BLaER1 (cell line): ENCODE data around the gene CTNNA1.
"Not testable (repeated sequence)": the region's sequence is repeated elsewhere in the genome, so short reads cannot be mapped to it uniquely, and the experiment has no call there.

Experiments
- H3K27ac ChIP-seq: shearing (Covaris generic); formaldehyde crosslinking; 2 replicates; pipeline ENCODE4 v1.8.1; 2022
- H3K27me3 ChIP-seq: shearing (Covaris generic); formaldehyde crosslinking; 2 replicates; pipeline ENCODE4 v1.8.1; 2022
- H3K36me3 ChIP-seq: shearing (Covaris generic); formaldehyde crosslinking; 2 replicates; pipeline ENCODE4 v1.8.1; 2022
- H3K4me1 ChIP-seq: shearing (Covaris generic); formaldehyde crosslinking; 2 replicates; pipeline ENCODE4 v1.8.1; 2022
- H3K4me2 ChIP-seq: shearing (Covaris generic); formaldehyde crosslinking; 2 replicates; pipeline ENCODE4 v1.8.1; 2022
- H3K4me3 ChIP-seq: shearing (Covaris generic); formaldehyde crosslinking; 2 replicates; pipeline ENCODE4 v1.8.1; 2022
- H3K9ac ChIP-seq: shearing (Covaris generic); formaldehyde crosslinking; 2 replicates; pipeline ENCODE4 v1.8.1; 2022
- H3K9me3 ChIP-seq: shearing (Covaris generic); formaldehyde crosslinking; 2 replicates; pipeline ENCODE4 v1.8.1; 2022
- H4K20me1 ChIP-seq: shearing (Covaris generic); formaldehyde crosslinking; 2 replicates; pipeline ENCODE4 v1.8.1; 2022
- Cebpa-rat ChIP-seq: shearing (Covaris generic); IDR thresholded peaks from 2 replicates; pipeline ENCODE4 v1.8.1; 2022

Gene CTNNA1

DNA sequence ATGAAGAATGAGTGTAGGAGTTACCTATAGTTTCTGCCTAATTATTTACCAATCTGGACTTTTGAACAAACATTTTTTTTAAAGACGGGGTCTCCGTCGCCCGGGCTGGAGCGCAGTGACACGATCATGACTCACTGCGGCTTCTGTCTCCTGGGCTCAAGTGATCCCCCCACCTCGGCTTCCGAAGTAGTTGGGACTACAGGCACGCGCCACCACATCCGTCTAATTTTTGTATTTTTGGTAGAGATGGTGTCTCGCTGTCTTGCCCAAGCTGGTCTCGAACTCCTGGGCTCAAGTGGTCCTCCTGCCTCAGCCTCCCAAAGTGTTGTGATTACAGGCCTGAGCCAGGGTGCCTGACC, 1.5 kb downstream of the CTNNA1 start:
- H3K4me1 ChIP-seq: peaks cover 54% of the 10 kb centered on the region
- peak overlapping the region; percentile 97 for H3K9ac ChIP-seq
- H3K4me3 ChIP-seq: peak overlapping the region; percentile 98
- TF ChIP-seq Cebpa-rat: no peak
- H3K27ac ChIP-seq: peak overlapping the region; percentile 14
- no peaks in the 10 kb centered on the region for H3K9me3 ChIP-seq
- H3K27me3 ChIP-seq: no peaks in the 10 kb centered on the region
- peak overlapping the region; percentile 89 for H3K4me2 ChIP-seq
- peaks cover 38% of the 10 kb centered on the region for H3K36me3 ChIP-seq
- H4K20me1 ChIP-seq: peaks cover 63% of the 10 kb centered on the region

DNA sequence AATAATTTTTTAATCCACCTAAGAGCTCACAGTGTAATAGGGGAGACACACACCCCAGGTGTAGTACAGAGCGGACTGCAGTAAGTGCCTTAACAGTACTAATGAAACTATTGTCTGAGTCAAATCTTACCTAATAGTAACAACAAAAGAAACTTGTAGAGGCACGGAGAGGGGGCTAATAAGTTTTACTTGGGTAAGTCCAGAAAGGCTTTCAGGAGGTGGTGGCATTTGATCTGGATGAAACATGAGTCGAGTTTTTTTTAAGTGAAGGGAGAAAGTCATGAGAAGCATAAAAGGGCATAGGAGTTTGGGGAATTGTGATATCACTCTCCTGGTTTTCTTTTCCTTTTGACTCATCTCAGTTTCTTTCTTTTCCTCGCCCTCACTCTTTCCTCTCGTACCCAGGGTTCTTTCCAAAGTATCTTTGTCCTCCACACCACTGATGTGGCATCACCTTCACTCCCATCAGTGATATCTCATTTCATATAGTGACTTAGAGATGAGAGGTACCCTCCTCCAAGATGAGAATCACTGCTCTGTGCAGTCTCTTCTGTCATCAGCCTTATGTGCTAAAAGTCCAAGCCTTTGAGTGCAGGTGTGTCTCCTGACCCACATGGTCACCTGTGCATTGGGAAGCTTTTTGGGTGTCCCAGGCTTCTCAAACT, 2.0 kb downstream of the CTNNA1 start:
- Histone ChIP-seq H3K4me2 (peak overlapping the region; percentile 89), H3K36me3 (peaks cover 43% of the 10 kb centered on the region), H3K4me1 (peaks cover 56% of the 10 kb centered on the region), H4K20me1 (peaks cover 68% of the 10 kb centered on the region), H3K9ac (peak overlapping the region; percentile 97; the same call in 1 of the 2 replicates), H3K27me3 (no peaks in the 10 kb centered on the region), H3K9me3 (no peaks in the 10 kb centered on the region), H3K4me3 (no peak overlapping the region), H3K27ac (no peak overlapping the region)
- TF ChIP-seq Cebpa-rat: no peak

DNA sequence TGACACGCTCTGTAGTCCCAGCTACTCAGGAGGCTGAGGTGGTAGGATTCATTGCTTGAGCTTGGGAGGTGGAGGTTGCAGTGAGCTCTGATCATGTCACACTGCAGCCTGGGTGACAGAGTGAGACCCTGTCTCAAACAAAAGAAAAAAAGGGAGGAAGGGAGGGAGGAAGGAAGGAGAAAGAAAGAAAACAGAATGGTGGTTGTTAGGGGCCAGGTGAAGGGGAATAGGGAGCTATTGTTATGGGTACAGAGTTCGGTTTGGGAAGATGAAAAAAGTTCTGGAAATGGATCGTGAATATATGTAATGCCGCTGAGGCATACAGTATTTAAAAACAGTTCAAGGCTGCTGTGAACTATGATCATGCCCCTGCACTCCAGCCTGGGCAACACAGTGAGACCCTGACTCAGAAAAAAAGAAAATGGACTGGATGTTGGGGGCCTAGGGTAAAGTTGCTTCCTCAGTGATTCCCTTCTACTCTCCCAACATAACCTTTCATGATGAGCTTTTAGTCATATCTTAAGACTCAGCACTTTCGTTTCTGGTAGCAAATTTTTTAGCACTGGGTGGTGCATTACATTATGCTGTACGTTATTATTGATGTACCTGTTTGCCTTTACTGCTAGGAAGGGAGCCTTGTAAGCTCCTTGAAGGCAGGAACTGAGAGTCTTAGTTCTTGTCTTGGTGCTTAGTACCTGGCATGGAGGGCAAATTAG, 4.0 kb downstream of the CTNNA1 start:
- Histone ChIP-seq H3K4me2 (peak overlapping the region; percentile 7; the same call in 1 of the 2 replicates), H3K9ac (no peak overlapping the region), H3K4me1 (peaks cover 69% of the 10 kb centered on the region), H3K27ac (no peak overlapping the region), H3K36me3 (peaks cover 55% of the 10 kb centered on the region), H4K20me1 (peaks cover 88% of the 10 kb centered on the region), H3K27me3 (no peaks in the 10 kb centered on the region), H3K4me3 (no peak overlapping the region), H3K9me3 (no peaks in the 10 kb centered on the region)
- TF ChIP-seq Cebpa-rat: no peak

DNA sequence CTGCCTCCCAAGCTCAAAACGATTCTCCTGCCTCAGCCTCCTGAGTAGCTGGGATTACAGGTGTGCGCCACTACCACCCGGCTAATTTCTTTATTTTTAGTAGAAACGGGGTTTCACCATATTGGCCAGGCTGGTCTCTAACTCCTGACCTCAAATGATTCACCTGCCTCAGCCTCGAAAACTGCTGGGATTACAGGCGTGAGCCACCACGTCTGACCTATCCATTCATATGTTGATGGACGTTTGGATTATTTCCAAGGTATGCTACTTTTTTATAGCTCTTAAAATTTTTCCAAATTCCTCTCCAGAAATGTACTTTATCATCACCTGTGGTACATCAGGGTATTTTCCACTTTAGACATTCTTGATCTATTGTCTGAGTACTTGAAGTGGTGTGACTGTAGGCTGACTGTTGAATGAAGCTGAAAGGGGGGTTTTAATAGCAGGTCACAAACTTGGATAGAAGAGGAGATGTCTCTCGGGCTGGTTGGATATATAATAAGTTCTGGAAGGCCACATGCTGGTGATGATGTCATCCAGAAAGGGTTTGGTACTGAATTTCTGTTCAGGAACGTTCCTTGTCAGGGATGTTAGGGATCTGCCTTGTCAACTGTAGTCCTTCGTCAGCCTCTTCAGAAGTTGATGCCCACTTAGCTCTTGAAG, 7.4 kb downstream of the CTNNA1 start:
- no peaks in the 10 kb centered on the region for H3K27me3 ChIP-seq
- peak overlapping the region; percentile 64 for H3K4me2 ChIP-seq
- no peak overlapping the region for H3K27ac ChIP-seq

DNA sequence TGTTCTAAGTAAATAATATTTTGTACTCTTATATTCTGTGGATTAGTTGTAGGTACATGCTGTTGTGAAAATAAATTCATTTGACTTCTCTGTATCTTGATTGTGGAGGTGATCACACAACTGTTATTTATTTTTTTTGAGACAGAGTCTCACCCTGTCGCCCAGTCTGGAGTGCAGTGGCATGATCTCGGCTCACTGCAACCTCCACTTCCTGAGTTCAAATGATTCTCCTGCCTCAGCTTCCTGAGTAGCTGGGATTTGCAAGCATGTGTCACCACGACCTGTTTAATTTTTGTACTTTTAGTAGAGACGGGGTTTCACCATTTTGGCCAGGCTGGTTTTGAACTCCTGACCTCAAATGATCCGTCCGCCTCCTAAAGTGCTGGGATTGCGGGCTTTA, 7.9 kb downstream of the CTNNA1 start:
- Histone ChIP-seq H3K4me1 (peaks cover 41% of the 10 kb centered on the region), H3K4me2 (peak overlapping the region; percentile 64), H3K9ac (peak overlapping the region; percentile 6; the same call in 1 of the 2 replicates), H3K36me3 (peaks cover 46% of the 10 kb centered on the region), H4K20me1 (peaks cover 100% of the 10 kb centered on the region)
- H3K4me3 ChIP-seq, H3K9me3 ChIP-seq, H3K27me3 ChIP-seq, H3K27ac ChIP-seq: not testable (repeated sequence)

More for the DNA sequence above, 7.4 kb downstream of the CTNNA1 start:
- Histone ChIP-seq H3K9me3 (no peaks in the 10 kb centered on the region), H3K4me1 (peaks cover 47% of the 10 kb centered on the region), H3K4me3 (no peak overlapping the region), H3K9ac (peak overlapping the region; percentile 6; the same call in 1 of the 2 replicates), H3K36me3 (peaks cover 51% of the 10 kb centered on the region), H4K20me1 (peaks cover 100% of the 10 kb centered on the region)
- TF ChIP-seq Cebpa-rat: no peak

DNA sequence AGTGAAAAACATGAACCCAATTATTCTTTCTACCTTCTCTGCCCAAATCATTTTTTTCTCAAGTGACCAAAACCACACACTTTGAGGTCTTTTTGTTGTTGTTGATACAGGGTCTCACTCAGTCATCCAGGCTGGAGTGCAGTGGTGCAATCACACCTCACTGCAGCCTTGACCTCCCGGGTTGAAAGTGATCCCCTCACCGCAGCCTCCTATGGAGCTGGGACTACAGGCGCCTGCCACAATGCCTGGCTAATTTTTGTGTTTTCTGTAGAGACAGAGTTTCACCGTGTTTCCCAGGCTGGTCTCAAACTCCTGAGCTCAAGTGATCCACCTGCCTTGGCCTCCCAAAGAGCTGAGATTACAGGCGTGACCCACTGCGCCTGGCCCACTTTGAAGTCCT, 8.4 kb downstream of the CTNNA1 start:
- H3K36me3 ChIP-seq: peaks cover 42% of the 10 kb centered on the region
- H3K4me3 ChIP-seq, H3K27me3 ChIP-seq, H3K9ac ChIP-seq, H3K9me3 ChIP-seq, H3K27ac ChIP-seq: not testable (repeated sequence)
- H3K4me1 ChIP-seq: peaks cover 36% of the 10 kb centered on the region
- peak overlapping the region; percentile 64 for H3K4me2 ChIP-seq
- peaks cover 100% of the 10 kb centered on the region for H4K20me1 ChIP-seq

DNA sequence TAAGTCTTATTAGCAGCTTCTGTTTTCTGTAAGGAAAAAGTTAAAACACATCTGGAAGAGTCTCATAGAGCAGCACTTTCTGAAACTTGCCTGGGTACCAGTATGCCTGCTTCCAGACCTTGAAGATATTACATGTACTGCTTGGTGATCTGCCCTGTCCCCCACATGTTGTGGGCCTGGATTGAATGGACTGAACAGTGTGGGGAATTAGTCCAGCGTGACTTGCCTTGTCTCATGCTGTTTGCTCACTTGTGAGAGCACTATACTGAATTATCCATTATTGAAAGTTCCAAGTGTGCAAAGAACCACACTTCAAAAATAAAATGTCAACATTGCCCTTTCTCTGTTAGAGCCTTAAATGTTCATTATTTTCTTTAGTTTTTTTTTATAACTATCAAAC, 8.9 kb downstream of the CTNNA1 start:
- Histone ChIP-seq H3K9ac (no peak overlapping the region), H3K4me3 (no peak overlapping the region), H3K27me3 (no peaks in the 10 kb centered on the region), H3K27ac (no peak overlapping the region), H3K4me1 (peaks cover 31% of the 10 kb centered on the region), H4K20me1 (peaks cover 100% of the 10 kb centered on the region), H3K4me2 (no peak overlapping the region), H3K9me3 (no peaks in the 10 kb centered on the region), H3K36me3 (peaks cover 42% of the 10 kb centered on the region)
- no peak for TF ChIP-seq Cebpa-rat

DNA sequence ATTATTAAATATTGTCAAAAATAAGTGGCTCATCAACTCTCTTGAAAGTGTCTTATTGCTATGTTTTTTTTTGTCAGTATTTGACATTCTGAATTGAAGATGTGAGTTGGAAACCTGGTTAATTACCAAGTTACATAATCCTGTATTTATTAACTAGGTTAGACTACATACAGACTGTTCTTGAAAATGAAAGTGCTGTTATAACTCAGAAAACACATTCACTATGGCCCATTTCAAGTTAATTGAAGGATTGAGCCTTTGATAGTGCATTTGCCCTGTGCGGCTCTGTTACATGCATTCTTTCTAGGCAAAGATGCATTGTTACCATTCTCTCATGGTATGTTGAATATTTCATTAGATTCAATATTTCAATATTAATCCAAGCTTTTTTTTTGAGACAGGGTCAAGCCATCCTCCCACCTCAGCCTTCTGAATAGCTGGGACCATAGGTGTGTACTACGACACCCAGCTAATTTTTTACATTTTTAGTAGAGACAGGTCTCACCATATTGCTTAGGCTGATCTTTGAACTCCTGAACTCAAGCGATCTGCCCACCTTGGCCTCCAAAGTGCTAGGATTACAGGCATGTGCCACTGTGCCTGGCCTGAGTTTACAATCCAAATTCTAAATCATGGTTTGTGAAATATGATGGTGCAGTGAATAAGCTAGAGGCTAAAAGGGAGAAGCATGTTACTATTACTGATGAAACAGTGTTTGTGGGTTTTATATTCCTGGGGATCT, 10.0 kb downstream of the CTNNA1 start:
- Histone ChIP-seq H3K9ac (no peak overlapping the region), H3K4me1 (peaks cover 27% of the 10 kb centered on the region), H3K9me3 (no peaks in the 10 kb centered on the region), H3K4me3 (no peak overlapping the region), H3K27ac (no peak overlapping the region), H4K20me1 (peaks cover 100% of the 10 kb centered on the region), H3K36me3 (peaks cover 31% of the 10 kb centered on the region), H3K4me2 (no peak overlapping the region), H3K27me3 (no peaks in the 10 kb centered on the region)
- TF ChIP-seq Cebpa-rat: no peak

DNA sequence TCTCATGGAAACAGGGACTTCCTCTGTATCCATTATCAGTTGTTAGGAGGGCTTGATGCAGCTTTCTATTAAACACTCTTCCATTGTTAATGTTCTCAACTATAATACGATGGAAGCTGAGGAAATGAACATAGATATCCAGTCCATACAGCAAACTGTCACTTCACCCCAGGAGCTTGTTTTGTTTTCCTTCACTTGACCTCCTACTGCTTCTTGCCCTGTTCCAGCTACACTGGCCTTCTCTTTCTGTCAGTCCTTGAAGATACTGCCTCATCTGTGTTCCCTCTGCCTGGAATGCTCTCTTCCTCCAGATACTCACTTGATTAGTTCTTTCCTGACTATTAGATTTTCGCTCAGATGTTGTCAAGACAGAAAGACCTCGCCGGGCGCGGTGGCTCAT, 17.1 kb downstream of the CTNNA1 start:
- H3K27ac ChIP-seq: no peak overlapping the region
- H3K4me3 ChIP-seq: no peak overlapping the region
- H3K9me3 ChIP-seq: peaks cover 17% of the 10 kb centered on the region
- H3K4me1 ChIP-seq: peaks cover 12% of the 10 kb centered on the region; the same call in 1 of the 2 replicates
- peaks cover 91% of the 10 kb centered on the region for H4K20me1 ChIP-seq
- no peak overlapping the region for H3K4me2 ChIP-seq
- H3K9ac ChIP-seq: no peak overlapping the region
- H3K27me3 ChIP-seq: no peaks in the 10 kb centered on the region
- peaks cover 21% of the 10 kb centered on the region for H3K36me3 ChIP-seq
- no peak for TF ChIP-seq Cebpa-rat
